A549 (cell line): ENCODE data around the gene CHURC1. TPM values are rescaled to one million over a fixed set of nuclear protein-coding genes. Genes with fewer than 3 reads are reported as not detected.

Experiments
- ATAC-seq, 2 experiments: fragments of 200-7000 bp in 1 of 2; fragments of >200 bp in 1 of 2; cut with Nextera tagmentation in 1 of 2; cut with Tn5 transposase in 1 of 2; 3 replicates each; pipeline versions ENCODE4 v1.8.0 to v1.9.1; 2018 to 2020; ENCODE audit warnings: mild to moderate bottlenecking in 1 of 2, moderate library complexity in 1 of 2
- CTCF ChIA-PET: fragments of 300-600 bp; sonication (Branson Sonifier 250); formaldehyde crosslinking; extraction: SDS; loops from one replicate; lab custom pipeline; 2021; ENCODE audit warnings: antibody characterized with exemption, inconsistent platforms; lab: Yijun Ruan, JAX
- POLR2A ChIA-PET: fragments of 350-600 bp; formaldehyde crosslinking; extraction: SDS; loops from one replicate; lab custom pipeline; 2021; ENCODE audit warnings: antibody characterized with exemption, inconsistent platforms; lab: Yijun Ruan, JAX
- DNase-seq, 2 experiments: peaks; one replicate each; pipeline versions ENCODE4 v3.0.0 to v3.0.0-alpha.2; 2011 to 2016; ENCODE audit warnings: low read depth in 1 of 2, low spot score in 1 of 2
- FAIRE-seq: peaks from 2 replicates; lab custom pipeline; 2011; peaks lifted over from hg19 to GRCh38; lab: Jason Lieb, UNC
- H3K27ac ChIP-seq, 2 experiments: fragments of >200 bp; sonication (Bioruptor Twin); formaldehyde crosslinking; 3 replicates each; pipeline ENCODE4 v1.5.1; 2016 to 2017
- H3K4me1 ChIP-seq: fragments of >200 bp; sonication (Bioruptor Twin); formaldehyde crosslinking; 3 replicates; pipeline ENCODE4 v1.6.1; 2016
- H3K4me2 ChIP-seq: fragments of >200 bp; sonication (Bioruptor Twin); formaldehyde crosslinking; 3 replicates; pipeline ENCODE4 v1.6.1; 2016
- H3K4me3 ChIP-seq: fragments of >200 bp; sonication (Bioruptor Twin); formaldehyde crosslinking; 3 replicates; pipeline ENCODE4 v1.5.1; 2016
- H3K9me3 ChIP-seq: fragments of >200 bp; sonication (Bioruptor Twin); formaldehyde crosslinking; 3 replicates; pipeline ENCODE4 v1.6.1; 2016
- ATOH8 ChIP-seq: fragments of 250-450 bp; sonication (Bioruptor Pico); IDR thresholded peaks from 2 replicates; pipeline ENCODE4 v1.5.0; 2020; ENCODE audit warnings: low read depth, mild to moderate bottlenecking, moderate library complexity
- CBX2 ChIP-seq: fragments of 200-600 bp; sonication (generic); IDR thresholded peaks from 2 replicates; pipeline ENCODE4 v1.6.1; 2016; ENCODE audit warnings: low read depth, mild to moderate bottlenecking, borderline replicate concordance
- CEBPB ChIP-seq, 2 experiments: fragments of >200 bp in 1 of 2; sonication (Bioruptor Twin) in 1 of 2; formaldehyde crosslinking in 1 of 2; IDR thresholded peaks; 2 replicates each; pipeline ENCODE4 v1.6.1; 2012 to 2016
- CTCF ChIP-seq: fragments of >200 bp; sonication (Bioruptor Twin); formaldehyde crosslinking; IDR thresholded peaks from 3 replicates; pipeline ENCODE4 v1.5.1; 2016
- ESRRA ChIP-seq: fragments of 150-350 bp; IDR thresholded peaks from 2 replicates; pipeline ENCODE4 v1.6.1; 2014; ENCODE audit warnings: mild to moderate bottlenecking, low read length, borderline replicate concordance
- FOSB ChIP-seq: fragments of 250-450 bp; sonication (Bioruptor Pico); IDR thresholded peaks from 2 replicates; pipeline ENCODE4 v1.5.0; 2020; ENCODE audit warnings: mild to moderate bottlenecking, moderate library complexity
- FOXS1 ChIP-seq: fragments of 250-450 bp; sonication (Bioruptor Pico); IDR thresholded peaks from 2 replicates; pipeline ENCODE4 v1.5.0; 2020; ENCODE audit warnings: mild to moderate bottlenecking, moderate library complexity
- HDAC2 ChIP-seq: fragments of 200-600 bp; sonication (generic); IDR thresholded peaks from 2 replicates; pipeline ENCODE4 v1.6.1; 2016
- HMGXB4 ChIP-seq: fragments of 250-450 bp; sonication (Bioruptor Pico); IDR thresholded peaks from 2 replicates; pipeline ENCODE4 v1.5.0; 2021; ENCODE audit warnings: mild to moderate bottlenecking, moderate library complexity, borderline replicate concordance
- HOXB13 ChIP-seq: fragments of 250-450 bp; sonication (Bioruptor Pico); IDR thresholded peaks from 2 replicates; pipeline ENCODE4 v1.5.0; 2020; ENCODE audit warnings: low read depth, mild to moderate bottlenecking, moderate library complexity
- HOXB5 ChIP-seq: fragments of 250-450 bp; sonication (Bioruptor Pico); IDR thresholded peaks from 2 replicates; pipeline ENCODE4 v1.5.0; 2020; ENCODE audit warnings: mild to moderate bottlenecking, moderate library complexity
- JUNB ChIP-seq: fragments of >200 bp; sonication (Bioruptor Twin); formaldehyde crosslinking; IDR thresholded peaks from 2 replicates; pipeline ENCODE4 v1.6.1; 2016
- MAFK ChIP-seq: fragments of 450-650 bp; IDR thresholded peaks from 2 replicates; pipeline ENCODE4 v1.6.1; 2014; ENCODE audit not compliant: partially characterized antibody
- NR3C1 ChIP-seq: fragments of >200 bp; sonication (Bioruptor Twin); formaldehyde crosslinking; IDR thresholded peaks from 3 replicates; pipeline ENCODE4 v1.6.1; 2017
- PHF8 ChIP-seq: fragments of 200-600 bp; sonication (generic); IDR thresholded peaks from 2 replicates; pipeline ENCODE4 v1.6.1; 2016; ENCODE audit warnings: low read depth, mild to moderate bottlenecking, antibody characterized with exemption, moderate library complexity, borderline replicate concordance
- REST ChIP-seq: fragments of 200-600 bp; sonication (generic); IDR thresholded peaks from 2 replicates; pipeline ENCODE4 v1.6.1; 2016; ENCODE audit warnings: antibody characterized with exemption, mild to moderate bottlenecking, moderate library complexity
- SMC3 ChIP-seq: fragments of >200 bp; sonication (Bioruptor Twin); formaldehyde crosslinking; IDR thresholded peaks from 3 replicates; pipeline ENCODE4 v1.6.1; 2018; ENCODE audit warnings: inconsistent platforms
- SREBF2 ChIP-seq: fragments of 450-650 bp; IDR thresholded peaks from 2 replicates; pipeline ENCODE4 v1.6.1; 2014; ENCODE audit warnings: mild to moderate bottlenecking, moderate library complexity
- TFCP2L1 ChIP-seq: fragments of 250-450 bp; sonication (Bioruptor Pico); IDR thresholded peaks from 2 replicates; pipeline ENCODE4 v1.5.0; 2021; ENCODE audit warnings: mild to moderate bottlenecking
- USF2 ChIP-seq: fragments of 450-650 bp; IDR thresholded peaks from 2 replicates; pipeline ENCODE4 v1.6.1; 2014; ENCODE audit warnings: antibody characterized with exemption
- ZC3H11A ChIP-seq: fragments of 450-650 bp; IDR thresholded peaks from 2 replicates; pipeline ENCODE4 v1.6.1; 2014; ENCODE audit warnings: antibody characterized with exemption, mild to moderate bottlenecking
- ZFP36 ChIP-seq: fragments of 450-650 bp; IDR thresholded peaks from 2 replicates; pipeline ENCODE4 v1.6.1; 2014; ENCODE audit warnings: borderline replicate concordance; ENCODE audit not compliant: partially characterized antibody
- WGBS: methylation state at CpG from one replicate; pipeline ENCODE4 v1.1.6; 2017; ENCODE audit errors: missing lambda C conversion rate; 5-methylcytosine and 5-hydroxymethylcytosine counted together
- polyA plus RNA-seq, 4 experiments: library from polyadenylated mRNA; depleted of rRNA in 3 of 4; stranded (reverse); fragments of >200 nt; fragmentation: RNase III in 1 of 4; extraction: RNeasy Plus Mini Kit Qiagen cat#74134 plus additional on column Dnase treatment in 1 of 4; gene quantifications; 2 replicates in 3 of 4; 3 replicates in 1 of 4; pipeline ENCODE4 v1.2.3, GENCODE V29; 2011 to 2017

Gene CHURC1
- polyA plus RNA-seq, 2 of the 4 experiments (the other 2 are of a cell fraction), result 151 to 153 TPM

- TF ChIP-seq CTCF (no peak), HOXB13 (CRISPR knock-in tag) (no peak), SREBF2 (no peak), CBX2 (no peak), ATOH8 (CRISPR knock-in tag) (no peak), HOXB5 (CRISPR knock-in tag) (no peak), HDAC2 (no peak), FOXS1 (CRISPR knock-in tag) (no peak), JUNB (no peak)
Observed at GRCh38 chr14:64931123-64931522, 16.9 kb downstream of the CHURC1 start (continued).

GRCh38 chr14:64932231-64932630 is 18.0 kb downstream of the CHURC1 start:
- no peaks in the 10 kb centered on the region for H3K9me3 ChIP-seq
- H3K4me2 ChIP-seq, result no peak overlapping the region
- peaks cover 12% of the 10 kb centered on the region for H3K4me1 ChIP-seq
- FAIRE-seq (no peak), DNase-seq (no peak), ATAC-seq (no peak)
- ChIA-PET POLR2A (interaction anchor here (1.0 kb wide), 1 partner anchor 18 kb away, joined by 3 read pairs; the partner anchor contains the start of gene CHURC1), CTCF (interaction anchor here (0.7 kb wide), 1 partner anchor 184 kb away, joined by 5 read pairs; no protein-coding TSS in a partner anchor)
- H3K27ac ChIP-seq, result no peak overlapping the region
- H3K4me3 ChIP-seq, result no peak overlapping the region
- TF ChIP-seq NR3C1 (no peak), CEBPB (IDR thresholded peaks at IDR 0.05) (no peak), PHF8 (no peak)

GRCh38 chr14:64934338-64934929 is 20.2 kb downstream of the CHURC1 start:
- WGBS, result 71% methylated on average over 1 of the region's 1 CpG
- ATAC-seq (no peak), DNase-seq (no peak), FAIRE-seq (no peak)
- no peak overlapping the region for H3K27ac ChIP-seq
- H3K4me1 ChIP-seq, result peaks cover 34% of the 10 kb centered on the region
- H3K4me3 ChIP-seq, result no peak overlapping the region
- no peak for TF ChIP-seq ZFP36
- TF ChIP-seq USF2, result no peak
- no peak for TF ChIP-seq REST
- no peak for TF ChIP-seq FOSB
- no peak for TF ChIP-seq TFCP2L1 (CRISPR knock-in tag)
- no peak for TF ChIP-seq MAFK
- TF ChIP-seq SREBF2, result no peak
- no peak for TF ChIP-seq ESRRA
- TF ChIP-seq ZC3H11A, result no peak
- no peak for TF ChIP-seq SMC3
- no peak for TF ChIP-seq HMGXB4 (CRISPR knock-in tag)
- no peaks in the 10 kb centered on the region for H3K9me3 ChIP-seq
- no peak overlapping the region for H3K4me2 ChIP-seq
- CTCF ChIA-PET, result interaction anchor here (0.8 kb wide), 1 partner anchor 46 kb away, joined by 3 read pairs; no protein-coding TSS in a partner anchor
- POLR2A ChIA-PET, result interaction anchor here (1.2 kb wide), 1 partner anchor 20 kb away, joined by 4 read pairs; no protein-coding TSS in a partner anchor
